DOHH2 (cell line): ENCODE results near the gene RYR2.

Experiments
- H3F3A ChIP-seq: fragments of 200-600 bp; sonication (generic), shearing (Covaris generic); 2 replicates; pipeline ENCODE4 v1.6.0; 2016; ENCODE audit warnings: antibody characterized with exemption, mild to moderate bottlenecking; ENCODE audit not compliant: control insufficient read depth, insufficient read depth
- H3K27ac ChIP-seq: fragments of 200-600 bp; sonication (generic); 2 replicates; pipeline ENCODE4 v1.5.1; 2014; ENCODE audit warnings: low read depth, mild to moderate bottlenecking, low read length, moderate library complexity
- H3K27me3 ChIP-seq: fragments of 200-600 bp; sonication (generic); 2 replicates; pipeline ENCODE4 v1.6.1; 2014; ENCODE audit warnings: mild to moderate bottlenecking, low read length, mixed read lengths; ENCODE audit not compliant: control insufficient read depth
- H3K36me3 ChIP-seq: fragments of 200-600 bp; sonication (generic); 2 replicates; pipeline ENCODE4 v1.6.1; 2014; ENCODE audit warnings: mild to moderate bottlenecking, low read length, moderate library complexity, mixed read lengths; ENCODE audit not compliant: control insufficient read depth
- H3K4me1 ChIP-seq: fragments of 200-600 bp; sonication (generic); 2 replicates; pipeline ENCODE4 v1.6.1; 2014; ENCODE audit warnings: mild to moderate bottlenecking, low read length, mixed read lengths; ENCODE audit not compliant: control insufficient read depth
- H3K4me2 ChIP-seq: fragments of 200-600 bp; sonication (generic); 2 replicates; pipeline ENCODE4 v1.6.0; 2014; ENCODE audit warnings: mild to moderate bottlenecking, low read length, moderate library complexity
- H3K4me3 ChIP-seq: fragments of 200-600 bp; sonication (generic); 2 replicates; pipeline ENCODE4 v1.5.1; 2014; ENCODE audit warnings: mild to moderate bottlenecking, low read length, mixed read lengths
- H3K79me2 ChIP-seq: fragments of 200-600 bp; sonication (generic); 2 replicates; pipeline ENCODE4 v1.6.1; 2014; ENCODE audit warnings: mild to moderate bottlenecking, low read length, mixed read lengths; ENCODE audit not compliant: control insufficient read depth
- H3K9me2 ChIP-seq: fragments of 200-600 bp; sonication (generic); replicated peaks from 2 replicates; pipeline ENCODE4 v1.6.1; 2014; ENCODE audit warnings: mild to moderate bottlenecking, low read length, mixed read lengths; ENCODE audit not compliant: control insufficient read depth
- H3K9me3 ChIP-seq: fragments of 200-600 bp; sonication (generic); 2 replicates; pipeline ENCODE4 v1.6.1; 2014; ENCODE audit warnings: antibody characterized with exemption, low read length, mixed read lengths; ENCODE audit not compliant: control insufficient read depth, insufficient read depth
- H4K20me1 ChIP-seq: fragments of 200-600 bp; sonication (generic); 2 replicates; pipeline ENCODE4 v1.6.0; 2014; ENCODE audit warnings: low read depth, mild to moderate bottlenecking, antibody characterized with exemption, low read length, moderate library complexity; ENCODE audit not compliant: control insufficient read depth, insufficient read depth
- EZH2phosphoT487 ChIP-seq: fragments of 200-600 bp; sonication (generic); IDR thresholded peaks from 2 replicates; pipeline ENCODE4 v1.6.1; 2017; ENCODE audit warnings: borderline replicate concordance, mild to moderate bottlenecking, antibody characterized with exemption, low read length, moderate library complexity, mixed read lengths
- TF ChIP-seq, protein P1 (sequence below): fragments of 200-600 bp; sonication (generic); IDR thresholded peaks from one replicate; pipeline ENCODE4 v1.5.1; 2014; ENCODE audit warnings: antibody characterized with exemption, mild to moderate bottlenecking, low read depth, low read length; ENCODE audit not compliant: poor library complexity, severe bottlenecking

Gene RYR2

DNA sequence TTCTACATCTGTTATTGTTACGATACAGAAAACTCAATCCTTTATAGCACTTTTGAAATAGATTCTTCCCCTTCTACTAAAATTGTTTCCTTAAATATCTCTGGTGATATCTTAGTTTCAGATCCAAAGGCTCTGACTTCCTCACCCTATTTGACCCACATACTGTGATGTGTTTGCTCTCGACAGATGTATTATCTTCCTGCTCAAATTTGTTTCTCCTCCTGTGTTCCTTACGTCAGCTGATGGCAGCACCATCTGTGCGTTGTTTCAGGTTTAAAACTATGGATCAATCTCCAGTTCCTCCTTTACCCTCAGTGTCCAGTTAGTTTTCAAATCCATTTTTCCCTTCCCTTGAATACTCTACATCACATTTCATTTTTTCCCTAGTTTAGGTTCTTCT is 274.4 kb downstream of the RYR2 start:
- no peaks in the 10 kb centered on the region for H3K27me3 ChIP-seq
- no peak for TF ChIP-seq EZH2phosphoT487
- TF ChIP-seq, protein P1, sequence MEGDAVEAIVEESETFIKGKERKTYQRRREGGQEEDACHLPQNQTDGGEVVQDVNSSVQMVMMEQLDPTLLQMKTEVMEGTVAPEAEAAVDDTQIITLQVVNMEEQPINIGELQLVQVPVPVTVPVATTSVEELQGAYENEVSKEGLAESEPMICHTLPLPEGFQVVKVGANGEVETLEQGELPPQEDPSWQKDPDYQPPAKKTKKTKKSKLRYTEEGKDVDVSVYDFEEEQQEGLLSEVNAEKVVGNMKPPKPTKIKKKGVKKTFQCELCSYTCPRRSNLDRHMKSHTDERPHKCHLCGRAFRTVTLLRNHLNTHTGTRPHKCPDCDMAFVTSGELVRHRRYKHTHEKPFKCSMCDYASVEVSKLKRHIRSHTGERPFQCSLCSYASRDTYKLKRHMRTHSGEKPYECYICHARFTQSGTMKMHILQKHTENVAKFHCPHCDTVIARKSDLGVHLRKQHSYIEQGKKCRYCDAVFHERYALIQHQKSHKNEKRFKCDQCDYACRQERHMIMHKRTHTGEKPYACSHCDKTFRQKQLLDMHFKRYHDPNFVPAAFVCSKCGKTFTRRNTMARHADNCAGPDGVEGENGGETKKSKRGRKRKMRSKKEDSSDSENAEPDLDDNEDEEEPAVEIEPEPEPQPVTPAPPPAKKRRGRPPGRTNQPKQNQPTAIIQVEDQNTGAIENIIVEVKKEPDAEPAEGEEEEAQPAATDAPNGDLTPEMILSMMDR = no peak
- no peaks in the 10 kb centered on the region for H3K36me3 ChIP-seq
- no peak overlapping the region for H3K4me2 ChIP-seq
- no peaks in the 10 kb centered on the region for H3F3A ChIP-seq
- no peaks in the 10 kb centered on the region for H3K79me2 ChIP-seq
- H3K4me3 ChIP-seq = no peak overlapping the region
- no peaks in the 10 kb centered on the region for H3K4me1 ChIP-seq
- H3K27ac ChIP-seq = no peak overlapping the region
- H3K9me2 ChIP-seq = no peaks in the 10 kb centered on the region
- H4K20me1 ChIP-seq = no peaks in the 10 kb centered on the region
- H3K9me3 ChIP-seq = no peaks in the 10 kb centered on the region

DNA sequence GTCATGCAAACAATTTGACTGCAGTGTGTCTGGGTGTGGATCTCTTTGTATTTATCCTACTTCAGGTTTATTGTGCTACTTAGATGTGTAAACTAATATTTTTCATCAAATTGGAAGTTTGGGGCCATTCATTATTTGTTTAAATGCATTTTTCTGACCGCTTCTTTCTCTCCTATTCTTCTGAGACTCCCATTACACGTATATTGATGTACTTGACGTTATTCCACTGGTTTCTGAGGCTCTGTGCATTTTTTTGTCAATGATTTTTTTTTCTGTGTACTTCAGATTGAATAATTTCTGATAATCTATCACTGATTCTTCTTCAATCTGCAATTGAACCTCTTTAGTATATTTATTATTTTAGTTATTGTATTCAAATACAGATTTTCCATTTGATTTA is 276.8 kb downstream of the RYR2 start:
- no peak overlapping the region for H3K4me2 ChIP-seq
- H3F3A ChIP-seq = no peaks in the 10 kb centered on the region
- no peaks in the 10 kb centered on the region for H3K36me3 ChIP-seq
- no peaks in the 10 kb centered on the region for H4K20me1 ChIP-seq
- no peaks in the 10 kb centered on the region for H3K9me3 ChIP-seq
- no peaks in the 10 kb centered on the region for H3K79me2 ChIP-seq
- no peak overlapping the region for H3K4me3 ChIP-seq
- no peaks in the 10 kb centered on the region for H3K27me3 ChIP-seq
- H3K9me2 ChIP-seq = no peaks in the 10 kb centered on the region
- TF ChIP-seq, protein P1 = no peak
- TF ChIP-seq EZH2phosphoT487 = no peak
- no peak overlapping the region for H3K27ac ChIP-seq
- no peaks in the 10 kb centered on the region for H3K4me1 ChIP-seq

DNA sequence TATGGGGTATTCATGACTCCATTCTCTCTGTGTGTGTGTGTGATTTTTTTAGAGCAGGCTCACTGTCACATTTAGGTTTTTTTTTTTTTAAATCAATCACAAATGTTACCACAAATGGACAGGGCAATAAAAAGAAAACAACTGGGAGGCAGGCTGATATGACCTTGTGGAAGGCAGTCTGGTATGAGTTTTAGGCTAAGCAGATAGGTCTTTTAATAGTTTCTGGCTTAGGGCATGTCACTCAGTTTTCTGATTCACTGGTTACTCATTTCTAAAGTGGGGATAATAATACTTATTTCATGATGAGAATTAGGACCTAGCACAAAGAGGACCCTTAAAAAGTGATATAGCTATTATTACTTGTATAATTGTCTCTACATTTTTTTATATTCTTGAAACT is 278.9 kb downstream of the RYR2 start:
- Histone ChIP-seq H4K20me1 (no peaks in the 10 kb centered on the region), H3K4me2 (no peak overlapping the region), H3K4me3 (no peak overlapping the region), H3K36me3 (no peaks in the 10 kb centered on the region), H3K27ac (no peak overlapping the region), H3K27me3 (no peaks in the 10 kb centered on the region), H3K4me1 (no peaks in the 10 kb centered on the region), H3K9me3 (no peaks in the 10 kb centered on the region), H3K9me2 (no peaks in the 10 kb centered on the region), H3F3A (no peaks in the 10 kb centered on the region), H3K79me2 (no peaks in the 10 kb centered on the region)
- no peak for TF ChIP-seq EZH2phosphoT487
- TF ChIP-seq, protein P1 = no peak

DNA sequence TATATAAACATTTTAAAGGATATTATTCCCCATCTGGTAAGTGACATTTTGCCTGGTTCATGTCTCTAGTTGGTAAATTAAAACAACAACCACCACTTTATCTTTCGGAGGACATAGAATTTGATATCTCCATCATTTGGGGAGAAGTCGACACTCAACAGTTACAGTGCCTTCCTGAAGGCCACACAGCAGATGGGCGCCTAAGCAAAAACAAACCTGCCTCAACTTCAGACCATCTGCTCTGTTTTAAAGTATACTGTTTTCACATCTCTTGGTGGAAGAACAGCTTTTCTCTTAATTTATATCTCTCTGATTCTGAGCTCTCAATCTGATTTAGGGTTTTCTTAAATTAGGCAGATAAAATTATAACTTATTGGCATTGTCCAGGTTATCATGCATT is 282.2 kb downstream of the RYR2 start:
- H3K79me2 ChIP-seq = no peaks in the 10 kb centered on the region
- H3K9me2 ChIP-seq = no peaks in the 10 kb centered on the region
- H3K4me2 ChIP-seq = no peak overlapping the region
- H3K4me1 ChIP-seq = no peaks in the 10 kb centered on the region
- H4K20me1 ChIP-seq = no peaks in the 10 kb centered on the region
- H3K27ac ChIP-seq = no peak overlapping the region
- no peaks in the 10 kb centered on the region for H3F3A ChIP-seq
- H3K4me3 ChIP-seq = no peak overlapping the region
- TF ChIP-seq, protein P1 = no peak
- TF ChIP-seq EZH2phosphoT487 = no peak
- no peaks in the 10 kb centered on the region for H3K36me3 ChIP-seq
- H3K9me3 ChIP-seq = no peaks in the 10 kb centered on the region
- H3K27me3 ChIP-seq = no peaks in the 10 kb centered on the region
